PC-9 (cell line): Measurements from ENCODE around the gene EXOC7. TPM values are rescaled to one million over a fixed set of nuclear protein-coding genes. Genes with fewer than 3 reads are reported as not detected.
"Not testable (repeated sequence)": the region's sequence is repeated elsewhere in the genome, so short reads cannot be mapped to it uniquely, and the experiment has no call there.

Experiments used
- BruUV-seq: library from RNA; stranded (reverse); fragments of 400-500 nt; replicated peaks from 2 replicates; lab custom pipeline; 2021; lab: Mats Ljungman, UMichigan
- CTCF ChIA-PET: fragments of 300-600 bp; sonication (Branson Sonifier 250); formaldehyde crosslinking; loops from one replicate; lab custom pipeline; 2022; ENCODE audit warnings: antibody characterized with exemption; lab: Charles Lee
- POLR2A ChIA-PET: fragments of 300-600 bp; sonication (Branson Sonifier 250); formaldehyde crosslinking; loops from one replicate; lab custom pipeline; 2022; ENCODE audit warnings: antibody characterized with exemption; ENCODE audit not compliant: unreplicated experiment; lab: Charles Lee
- DNase-seq, 2 experiments: peaks; one replicate each; pipeline versions ENCODE4 v3.0.0 to v3.0.0-alpha.2; 2015 to 2022; ENCODE audit warnings: mixed read lengths in 1 of 2
- H2AFZ ChIP-seq: fragments of 200-600 bp; sonication (generic); 2 replicates; pipeline ENCODE4 v1.8.1; 2017; ENCODE audit warnings: antibody characterized with exemption
- H3F3A ChIP-seq: fragments of 200-600 bp; sonication (generic); 2 replicates; pipeline ENCODE4 v1.8.1; 2017; ENCODE audit warnings: antibody characterized with exemption, mild to moderate bottlenecking, low read depth; ENCODE audit not compliant: insufficient read depth
- H3K27ac ChIP-seq: fragments of 200-600 bp; sonication (generic); 2 replicates; pipeline ENCODE4 v1.6.1; 2016; ENCODE audit warnings: mixed run types
- H3K27me3 ChIP-seq: fragments of 200-600 bp; sonication (generic); 2 replicates; pipeline ENCODE4 v1.6.1; 2016; ENCODE audit warnings: low read depth, mixed run types; ENCODE audit not compliant: insufficient read depth
- H3K36me3 ChIP-seq: fragments of 200-600 bp; sonication (generic); 2 replicates; pipeline ENCODE4 v1.6.1; 2016; ENCODE audit warnings: low read depth, mixed run types
- H3K4me1 ChIP-seq: fragments of 200-600 bp; sonication (generic); replicated peaks from 2 replicates; pipeline ENCODE4 v1.6.1; 2016; ENCODE audit warnings: mixed run types; ENCODE audit not compliant: insufficient read depth
- H3K4me2 ChIP-seq: fragments of 200-600 bp; sonication (generic); 2 replicates; pipeline ENCODE4 v1.6.1; 2017; ENCODE audit warnings: mixed run types
- H3K4me3 ChIP-seq: fragments of 200-600 bp; sonication (generic); 2 replicates; pipeline ENCODE4 v1.6.1; 2016; ENCODE audit warnings: mixed run types
- H3K79me2 ChIP-seq: fragments of 200-600 bp; sonication (generic); 2 replicates; pipeline ENCODE4 v1.6.1; 2017; ENCODE audit warnings: low read depth, mixed run types
- H3K9me2 ChIP-seq: fragments of 200-600 bp; sonication (generic); 2 replicates; pipeline ENCODE4 v1.8.1; 2017; ENCODE audit warnings: mild to moderate bottlenecking; ENCODE audit not compliant: insufficient read depth
- H3K9me3 ChIP-seq: fragments of 200-600 bp; sonication (generic); 2 replicates; pipeline ENCODE4 v1.8.1; 2016; ENCODE audit warnings: low read depth; ENCODE audit not compliant: insufficient read depth
- H4K20me1 ChIP-seq: fragments of 200-600 bp; sonication (generic); 2 replicates; pipeline ENCODE4 v1.8.1; 2017; ENCODE audit not compliant: insufficient read depth
- CTCF ChIP-seq: fragments of 200-600 bp; sonication (generic); conservative IDR thresholded peaks from 2 replicates; pipeline ENCODE4 v1.6.1; 2017; ENCODE audit warnings: mixed run types, antibody characterized with exemption, mild to moderate bottlenecking, moderate library complexity
- EZH2 ChIP-seq: fragments of 200-600 bp; sonication (generic); IDR thresholded peaks from 2 replicates; pipeline ENCODE4 v1.8.0; 2017; ENCODE audit warnings: antibody characterized with exemption, low read depth
- intact Hi-C: fragments of 100-400 bp; cut with micrococcal nuclease; formaldehyde crosslinking; loops from one replicate; pipeline ENCODE4 v1.10.0; 2022; ENCODE audit not compliant: unreplicated experiment
- total RNA-seq: library from RNA; stranded (reverse); gene quantifications from 2 replicates; pipeline ENCODE4 v1.2.3, GENCODE V29; 2021

EXOC7 gene
- total RNA-seq, 1 experiment from 2014 or later, result 131 TPM

- no peak for TF ChIP-seq EZH2
- TF ChIP-seq CTCF, result no peak
- H3K27me3 ChIP-seq, result no peaks in the 10 kb centered on the region; the same call in 1 of the 2 replicates
- CTCF ChIA-PET, result no interaction called here
- H3K4me2 ChIP-seq, result no peak overlapping the region
- no peaks in the 10 kb centered on the region for H4K20me1 ChIP-seq
- H3K27ac ChIP-seq, result no peak overlapping the region
- no peak for DNase-seq
- no peaks in the 10 kb centered on the region for H3K79me2 ChIP-seq
- H3F3A ChIP-seq, result no peaks in the 10 kb centered on the region
- H3K9me3 ChIP-seq, result no peaks in the 10 kb centered on the region
- H3K9me2 ChIP-seq, result no peaks in the 10 kb centered on the region
- H2AFZ ChIP-seq, result no peak overlapping the region
- no TSS peak for BruUV-seq
- H3K36me3 ChIP-seq, result no peaks in the 10 kb centered on the region
- POLR2A ChIA-PET, result interaction anchor here (0.6 kb wide), 1 partner anchor 274 kb away, joined by 3 read pairs; the partner anchor contains the start of gene PRPSAP1
- intact Hi-C loops, result no loop called here
- H3K4me3 ChIP-seq, result no peak overlapping the region
- H3K4me1 ChIP-seq, result no peaks in the 10 kb centered on the region
Observed at GRCh38 chr17:76079956-76080767, 23.4 kb downstream of the EXOC7 start.

GRCh38 chr17:76079535-76079955 lies 24.0 kb downstream of the EXOC7 start:
- no TSS peak for BruUV-seq
- Histone ChIP-seq H2AFZ (no peak overlapping the region), H3K4me1 (no peaks in the 10 kb centered on the region), H3K9me2 (no peaks in the 10 kb centered on the region), H3F3A (no peaks in the 10 kb centered on the region), H3K79me2 (no peaks in the 10 kb centered on the region), H3K9me3 (no peaks in the 10 kb centered on the region), H3K27ac (no peak overlapping the region), H4K20me1 (no peaks in the 10 kb centered on the region), H3K4me2 (no peak overlapping the region), H3K36me3 (no peaks in the 10 kb centered on the region), H3K27me3 (no peaks in the 10 kb centered on the region; the same call in 1 of the 2 replicates), H3K4me3 (no peak overlapping the region)
- DNase-seq, result no peak
- POLR2A ChIA-PET, result interaction anchor here (0.6 kb wide), 1 partner anchor 274 kb away, joined by 3 read pairs; the partner anchor contains the start of gene PRPSAP1
- CTCF ChIA-PET, result no interaction called here
- intact Hi-C loops, result no loop called here
- TF ChIP-seq EZH2 (no peak), CTCF (no peak)

- H3K9me3 ChIP-seq, result no peaks in the 10 kb centered on the region
- intact Hi-C loops, result no loop called here
- no peaks in the 10 kb centered on the region; the same call in 1 of the 2 replicates for H3K27me3 ChIP-seq
Observed at GRCh38 chr17:76078860-76079534, 24.6 kb downstream of the EXOC7 start, which contains the start of gene ZACN. Gene ZACN (plus strand): TSS chr17:76079182. CDS start chr17:76079265, 83 bp downstream.

GRCh38 chr17:76078370-76078769 lies 25.2 kb downstream of the EXOC7 start:
- H3K79me2 ChIP-seq, H4K20me1 ChIP-seq, H3K4me3 ChIP-seq, H3K27me3 ChIP-seq, H3K4me2 ChIP-seq, H2AFZ ChIP-seq, H3K4me1 ChIP-seq, H3F3A ChIP-seq, H3K27ac ChIP-seq, DNase-seq, intact Hi-C loops, H3K9me2 ChIP-seq, POLR2A ChIA-PET, H3K36me3 ChIP-seq, H3K9me3 ChIP-seq: not testable (repeated sequence)
- BruUV-seq, result TSS peak; percentile 5
- CTCF ChIA-PET, result interaction anchor here (0.6 kb wide), 1 partner anchor 48 kb away, joined by 4 read pairs; no protein-coding TSS in a partner anchor

More at GRCh38 chr17:76078860-76079534, 24.6 kb downstream of the EXOC7 start, which contains the start of gene ZACN:
- H3K36me3 ChIP-seq, result no peaks in the 10 kb centered on the region
- TF ChIP-seq EZH2 (no peak), CTCF (no peak)
- no TSS peak for BruUV-seq
- no peaks in the 10 kb centered on the region for H4K20me1 ChIP-seq
- DNase-seq, result no peak
- no peak within 1 kb of the TSS for H3K4me2 ChIP-seq
- H3K4me3 ChIP-seq, result no peak within 1 kb of the TSS
- no peaks in the 10 kb centered on the region for H3F3A ChIP-seq
- no peaks in the 10 kb centered on the region for H3K79me2 ChIP-seq
- H3K4me1 ChIP-seq, result no peaks in the 10 kb centered on the region
- H3K27ac ChIP-seq, result no peak within 1 kb of the TSS
- ChIA-PET CTCF (no interaction called here), POLR2A (no interaction called here)
- no peaks in the 10 kb centered on the region for H3K9me2 ChIP-seq
- no peak within 1 kb of the TSS for H2AFZ ChIP-seq
